OCI-LY3 (cell line): ENCODE results near the gene AURKA.

Experiments
- H2AFZ ChIP-seq: fragments of 200-600, 300-600 bp; shearing (Covaris generic); 2 replicates; pipeline ENCODE4 v1.6.0; 2014; ENCODE audit warnings: antibody characterized with exemption, low read depth, low read length
- H3K27ac ChIP-seq: fragments of 200-600, 300-600 bp; sonication (generic); 2 replicates; pipeline ENCODE4 v1.5.1; 2014; ENCODE audit warnings: mild to moderate bottlenecking, low read length, moderate library complexity, mixed read lengths
- H3K27me3 ChIP-seq: fragments of 200-600, 300-600 bp; sonication (generic); 2 replicates; pipeline ENCODE4 v1.6.1; 2014; ENCODE audit warnings: low read depth, low read length, mixed read lengths
- H3K36me3 ChIP-seq: fragments of 200-600, 300-600 bp; sonication (generic); replicated peaks from 2 replicates; pipeline ENCODE3; 2014; ENCODE audit warnings: low read depth, low read length, mixed read lengths
- H3K4me1 ChIP-seq: fragments of 300-600, 200-600 bp; sonication (generic); 2 replicates; pipeline ENCODE4 v1.6.1; 2014; ENCODE audit warnings: low read length, mixed read lengths
- H3K4me2 ChIP-seq: fragments of 200-600, 300-600 bp; sonication (generic); 2 replicates; pipeline ENCODE4 v1.6.1; 2014; ENCODE audit warnings: low read length, mixed read lengths
- H3K4me3 ChIP-seq: fragments of 300-600, 200-600 bp; sonication (generic); 2 replicates; pipeline ENCODE4 v1.5.1; 2014; ENCODE audit warnings: antibody characterized with exemption, mild to moderate bottlenecking, low read length, moderate library complexity
- H3K79me2 ChIP-seq: fragments of 300-600, 200-600 bp; shearing (Covaris generic); 2 replicates; pipeline ENCODE4 v1.6.1; 2014; ENCODE audit warnings: mild to moderate bottlenecking, low read length, mixed read lengths
- H3K9ac ChIP-seq: fragments of 300-600, 200-600 bp; shearing (Covaris generic); 2 replicates; pipeline ENCODE4 v1.6.0; 2014; ENCODE audit warnings: mild to moderate bottlenecking, low read length, moderate library complexity
- H3K9me3 ChIP-seq: fragments of 200-600, 300-600 bp; shearing (Covaris generic); 2 replicates; pipeline ENCODE4 v1.6.1; 2014; ENCODE audit warnings: low read length, mixed read lengths; ENCODE audit not compliant: insufficient read depth
- H4K20me1 ChIP-seq: fragments of 200-600, 300-600 bp; sonication (generic); 2 replicates; pipeline ENCODE4 v1.6.1; 2016; ENCODE audit warnings: low read length, mixed read lengths; ENCODE audit not compliant: insufficient read depth
- CTCF ChIP-seq: fragments of 200-600, 300-600 bp; sonication (generic); IDR thresholded peaks from 2 replicates; pipeline ENCODE4 v1.5.1; 2014; ENCODE audit warnings: antibody characterized with exemption, low read length, low read depth
- EZH2phosphoT487 ChIP-seq: fragments of 200-600 bp; shearing (Covaris generic); IDR thresholded peaks from 2 replicates; pipeline ENCODE4 v1.6.1; 2018; ENCODE audit warnings: antibody characterized with exemption, mixed run types, low read depth

The AURKA gene

GRCh38 chr20:56428881-56429280 is 36.9 kb upstream of the AURKA start:
- H3K36me3 ChIP-seq: peaks cover 2% of the 10 kb centered on the region
- H3K4me1 ChIP-seq: peaks cover 23% of the 10 kb centered on the region
- H3K9ac ChIP-seq: no peak overlapping the region
- TF ChIP-seq EZH2phosphoT487 (no peak), CTCF (no peak)
- no peak overlapping the region for H3K4me2 ChIP-seq
- no peaks in the 10 kb centered on the region for H3K27me3 ChIP-seq
- H3K79me2 ChIP-seq: no peaks in the 10 kb centered on the region
- no peaks in the 10 kb centered on the region for H3K9me3 ChIP-seq
- no peak overlapping the region for H3K4me3 ChIP-seq
- H3K27ac ChIP-seq: no peak overlapping the region
- no peaks in the 10 kb centered on the region for H4K20me1 ChIP-seq
- no peak overlapping the region for H2AFZ ChIP-seq

GRCh38 chr20:56428410-56428809 is 36.4 kb upstream of the AURKA start:
- H3K27ac ChIP-seq: no peak overlapping the region
- H3K4me2 ChIP-seq: no peak overlapping the region
- H3K27me3 ChIP-seq: no peaks in the 10 kb centered on the region
- no peak overlapping the region for H2AFZ ChIP-seq
- H3K9ac ChIP-seq: no peak overlapping the region
- TF ChIP-seq CTCF (no peak), EZH2phosphoT487 (no peak)
- H3K9me3 ChIP-seq: no peaks in the 10 kb centered on the region
- H4K20me1 ChIP-seq: no peaks in the 10 kb centered on the region
- H3K79me2 ChIP-seq: no peaks in the 10 kb centered on the region
- peaks cover 27% of the 10 kb centered on the region for H3K4me1 ChIP-seq
- H3K36me3 ChIP-seq: peaks cover 3% of the 10 kb centered on the region
- H3K4me3 ChIP-seq: no peak overlapping the region

- Histone ChIP-seq H3K9ac (no peak overlapping the region), H3K79me2 (no peaks in the 10 kb centered on the region)
Observed at GRCh38 chr20:56427797-56428196, 35.8 kb upstream of the AURKA start.

GRCh38 chr20:56426926-56427325 is 34.9 kb upstream of the AURKA start:
- Histone ChIP-seq H3K9ac (no peak overlapping the region), H3K27me3 (no peaks in the 10 kb centered on the region), H3K4me2 (no peak overlapping the region), H4K20me1 (no peaks in the 10 kb centered on the region), H2AFZ (no peak overlapping the region), H3K4me3 (no peak overlapping the region), H3K27ac (no peak overlapping the region), H3K9me3 (no peaks in the 10 kb centered on the region), H3K36me3 (peaks cover 3% of the 10 kb centered on the region), H3K4me1 (peaks cover 26% of the 10 kb centered on the region), H3K79me2 (no peaks in the 10 kb centered on the region)
- TF ChIP-seq CTCF: no peak
- TF ChIP-seq EZH2phosphoT487: no peak

More at GRCh38 chr20:56427797-56428196, 35.8 kb upstream of the AURKA start:
- no peak overlapping the region for H3K4me3 ChIP-seq
- H3K27ac ChIP-seq: no peak overlapping the region
- no peak overlapping the region for H3K4me2 ChIP-seq
- no peak overlapping the region for H2AFZ ChIP-seq
- no peaks in the 10 kb centered on the region for H4K20me1 ChIP-seq
- no peak for TF ChIP-seq EZH2phosphoT487
- H3K36me3 ChIP-seq: peaks cover 3% of the 10 kb centered on the region
- H3K27me3 ChIP-seq: no peaks in the 10 kb centered on the region
- no peaks in the 10 kb centered on the region for H3K9me3 ChIP-seq
- peaks cover 31% of the 10 kb centered on the region for H3K4me1 ChIP-seq

GRCh38 chr20:56426026-56426425 is 34.0 kb upstream of the AURKA start:
- H3K79me2 ChIP-seq: no peaks in the 10 kb centered on the region
- H3K27me3 ChIP-seq: no peaks in the 10 kb centered on the region
- H3K4me3 ChIP-seq: no peak overlapping the region
- no peak overlapping the region for H2AFZ ChIP-seq
- H3K27ac ChIP-seq: no peak overlapping the region
- H3K9me3 ChIP-seq: no peaks in the 10 kb centered on the region
- no peaks in the 10 kb centered on the region for H4K20me1 ChIP-seq
- TF ChIP-seq CTCF (no peak), EZH2phosphoT487 (no peak)
- H3K4me1 ChIP-seq: peaks cover 24% of the 10 kb centered on the region
- peaks cover 3% of the 10 kb centered on the region for H3K36me3 ChIP-seq
- no peak overlapping the region for H3K4me2 ChIP-seq
- no peak overlapping the region for H3K9ac ChIP-seq
